ENCODE results near the gene TNP2. TPM values are rescaled to one million over a fixed set of nuclear protein-coding genes. Genes with fewer than 3 reads are reported as not detected.

The TNP2 gene
- total RNA-seq, 1 donor: not detected

DNA sequence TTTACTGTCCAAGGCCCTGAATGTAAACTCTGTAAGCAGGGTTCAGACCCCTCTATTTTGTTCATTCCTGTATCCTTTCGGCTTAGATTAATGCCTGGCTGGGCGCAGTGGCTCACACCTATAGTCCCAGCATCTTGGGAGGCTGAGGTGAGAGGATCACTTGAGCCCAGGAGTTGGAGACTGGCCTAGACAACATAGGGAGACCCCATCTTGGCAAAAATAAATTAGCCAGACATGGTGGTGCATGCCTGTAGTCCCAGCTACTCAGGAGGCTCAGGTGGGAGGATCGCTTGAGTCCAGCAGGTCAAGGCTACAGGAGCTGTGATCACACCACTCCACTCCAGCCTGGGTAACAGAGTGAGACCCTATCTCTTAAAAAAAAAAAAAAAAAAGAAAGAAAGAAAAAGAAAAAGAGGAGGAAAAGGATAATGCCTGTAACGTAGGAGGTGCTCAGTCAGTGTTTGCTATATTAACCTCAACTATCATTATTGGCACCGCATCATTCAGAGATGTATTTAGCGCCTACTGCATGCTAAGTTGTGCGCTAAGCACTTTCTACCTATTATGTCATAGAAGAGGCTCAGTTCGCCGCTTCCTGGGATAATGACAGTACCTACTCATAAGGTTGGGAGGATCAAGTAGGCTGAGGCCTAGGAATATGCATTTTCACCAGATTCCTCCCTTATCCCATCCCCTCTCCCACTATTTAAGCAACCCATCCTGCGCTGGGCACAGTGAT lies 18.2 kb downstream of the TNP2 start:
- no peak overlapping the region for H3K4me3 ChIP-seq (ENCODE audit: low read depth, low read length)
- TF ChIP-seq, protein P1, sequence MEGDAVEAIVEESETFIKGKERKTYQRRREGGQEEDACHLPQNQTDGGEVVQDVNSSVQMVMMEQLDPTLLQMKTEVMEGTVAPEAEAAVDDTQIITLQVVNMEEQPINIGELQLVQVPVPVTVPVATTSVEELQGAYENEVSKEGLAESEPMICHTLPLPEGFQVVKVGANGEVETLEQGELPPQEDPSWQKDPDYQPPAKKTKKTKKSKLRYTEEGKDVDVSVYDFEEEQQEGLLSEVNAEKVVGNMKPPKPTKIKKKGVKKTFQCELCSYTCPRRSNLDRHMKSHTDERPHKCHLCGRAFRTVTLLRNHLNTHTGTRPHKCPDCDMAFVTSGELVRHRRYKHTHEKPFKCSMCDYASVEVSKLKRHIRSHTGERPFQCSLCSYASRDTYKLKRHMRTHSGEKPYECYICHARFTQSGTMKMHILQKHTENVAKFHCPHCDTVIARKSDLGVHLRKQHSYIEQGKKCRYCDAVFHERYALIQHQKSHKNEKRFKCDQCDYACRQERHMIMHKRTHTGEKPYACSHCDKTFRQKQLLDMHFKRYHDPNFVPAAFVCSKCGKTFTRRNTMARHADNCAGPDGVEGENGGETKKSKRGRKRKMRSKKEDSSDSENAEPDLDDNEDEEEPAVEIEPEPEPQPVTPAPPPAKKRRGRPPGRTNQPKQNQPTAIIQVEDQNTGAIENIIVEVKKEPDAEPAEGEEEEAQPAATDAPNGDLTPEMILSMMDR (IDR thresholded peaks at IDR 0.05; ENCODE audit: insufficient read depth, low read length): no peak
- no peak for DNase-seq (ENCODE audit: low read depth)

DNA sequence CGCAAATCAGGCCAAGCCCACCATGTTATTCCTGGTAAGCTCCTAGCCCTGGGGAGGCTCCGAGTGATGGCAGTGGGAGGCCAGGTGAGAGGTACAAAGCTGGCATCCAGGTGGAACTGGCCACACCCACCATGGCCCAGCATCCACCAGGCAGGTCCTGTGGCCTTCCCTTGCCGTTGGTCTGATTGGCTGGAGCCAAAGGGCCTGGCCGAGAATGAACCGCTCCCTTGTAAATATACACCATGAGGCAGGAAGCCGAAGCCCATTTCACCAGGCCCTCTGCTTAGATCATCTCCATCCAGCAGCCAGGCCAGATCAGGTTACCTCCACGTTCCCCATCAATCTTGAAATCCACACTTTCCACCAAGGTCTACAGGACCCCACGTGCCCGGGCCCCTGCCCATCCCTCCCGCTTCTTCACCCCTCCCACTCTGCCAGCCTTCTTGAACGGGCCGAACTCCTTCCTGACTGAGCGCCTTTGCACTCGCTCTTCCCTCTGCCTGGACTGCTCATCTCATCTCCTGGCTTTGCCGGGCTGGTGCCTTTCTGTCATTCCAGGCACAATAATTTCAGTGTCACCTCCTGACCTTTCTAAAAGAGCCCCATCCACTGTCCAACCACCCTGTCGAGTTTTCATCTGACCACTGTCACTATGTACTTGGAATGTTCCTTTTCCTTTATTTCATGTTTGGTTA lies 18.9 kb downstream of the TNP2 start:
- TF ChIP-seq, protein P1 (IDR thresholded peaks at IDR 0.05; ENCODE audit: insufficient read depth, low read length): no peak
- no peak overlapping the region for H3K4me3 ChIP-seq (ENCODE audit: low read depth, low read length)
- no peak for DNase-seq (ENCODE audit: low read depth)

DNA sequence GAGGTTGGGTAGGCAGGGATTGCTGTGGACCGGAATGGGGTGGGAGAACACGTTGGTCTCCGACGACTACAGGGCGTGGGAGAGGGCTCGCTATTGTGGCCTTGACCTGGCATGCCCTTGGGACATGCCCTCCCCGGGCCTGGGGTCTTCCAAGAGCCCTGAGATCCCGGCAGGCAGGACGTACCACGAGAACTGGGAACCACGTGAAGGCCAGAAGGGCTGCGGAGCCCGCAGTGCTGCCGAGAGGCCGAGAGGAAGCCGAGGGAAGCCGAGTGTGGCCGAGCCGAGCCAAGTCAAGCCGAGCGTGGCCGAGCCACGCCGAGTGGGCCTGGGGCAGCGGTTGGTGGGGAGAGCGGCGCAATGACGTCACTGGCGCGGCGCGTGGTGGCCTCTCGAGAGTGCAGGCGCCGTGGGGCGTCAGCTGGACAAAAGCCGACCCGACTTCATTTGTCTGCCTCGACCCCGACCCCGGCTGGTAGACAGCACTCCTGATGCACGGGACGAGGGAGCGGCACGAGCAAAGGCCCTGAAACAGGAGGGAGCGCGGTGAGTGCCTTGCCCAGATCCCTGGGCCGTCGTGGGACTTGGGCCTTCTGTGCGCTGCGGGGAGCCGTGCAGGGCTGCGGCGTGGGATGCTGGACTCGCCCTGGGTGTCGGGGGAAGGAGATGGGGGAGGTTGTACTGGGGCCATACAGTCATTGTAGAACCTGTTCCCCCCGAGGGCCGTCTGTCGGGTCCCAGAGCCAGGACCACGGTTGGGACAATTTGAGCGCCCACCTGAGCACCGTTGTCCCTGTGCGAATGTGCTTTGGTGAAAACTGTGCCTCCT lies 19.7 kb downstream of the TNP2 start:
- DNase-seq (ENCODE audit: low read depth): no peak
- no peak overlapping the region for H3K4me3 ChIP-seq (ENCODE audit: low read depth, low read length)
- TF ChIP-seq, protein P1 (IDR thresholded peaks at IDR 0.05; ENCODE audit: insufficient read depth, low read length): no peak

DNA sequence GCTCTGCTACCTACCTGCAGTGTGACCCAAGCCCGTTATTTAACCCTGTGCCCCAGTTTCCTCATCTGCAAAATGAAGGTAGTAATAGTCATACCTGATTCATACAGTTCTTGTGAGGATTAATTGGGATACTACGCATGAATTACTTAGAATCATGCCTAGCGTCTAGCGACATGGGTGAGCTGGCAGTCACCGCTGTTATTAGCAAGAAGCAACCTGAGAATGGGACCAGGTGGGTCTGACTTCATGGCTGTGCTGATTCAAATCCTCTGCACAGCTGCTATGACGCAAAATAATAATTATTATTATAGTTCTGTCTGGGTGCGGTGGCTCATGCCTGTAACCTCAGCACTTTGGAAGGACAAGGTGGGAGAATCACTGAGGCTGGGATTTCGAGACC lies 21.0 kb downstream of the TNP2 start:
- TF ChIP-seq, protein P1 (IDR thresholded peaks at IDR 0.05; ENCODE audit: insufficient read depth, low read length): no peak
- no peak overlapping the region for H3K4me3 ChIP-seq (ENCODE audit: low read depth, low read length)
- no peak for DNase-seq (ENCODE audit: low read depth)

DNA sequence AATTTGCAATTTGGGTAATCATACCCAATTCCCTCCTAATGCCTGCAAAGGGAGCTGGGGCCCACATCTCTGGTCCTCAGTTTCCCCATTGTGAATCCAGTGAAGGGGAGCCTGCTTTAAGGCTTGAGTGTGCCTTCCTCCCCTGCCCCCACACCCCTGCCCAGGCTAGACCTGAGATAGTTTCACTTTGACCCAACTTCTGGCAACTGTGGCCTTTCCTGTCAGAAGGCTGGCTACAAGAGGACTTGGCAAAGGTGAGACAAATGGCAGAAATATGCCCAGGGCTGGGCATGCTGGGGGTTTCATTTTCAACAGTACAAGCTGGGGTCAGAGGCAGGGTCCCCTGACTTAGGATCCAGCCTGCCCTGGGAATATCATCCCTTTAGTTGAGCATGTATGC lies 23.1 kb downstream of the TNP2 start:
- no peak overlapping the region for H3K4me3 ChIP-seq (ENCODE audit: low read depth, low read length)
- TF ChIP-seq, protein P1 (IDR thresholded peaks at IDR 0.05; ENCODE audit: insufficient read depth, low read length): no peak
- DNase-seq (ENCODE audit: low read depth): no peak

DNA sequence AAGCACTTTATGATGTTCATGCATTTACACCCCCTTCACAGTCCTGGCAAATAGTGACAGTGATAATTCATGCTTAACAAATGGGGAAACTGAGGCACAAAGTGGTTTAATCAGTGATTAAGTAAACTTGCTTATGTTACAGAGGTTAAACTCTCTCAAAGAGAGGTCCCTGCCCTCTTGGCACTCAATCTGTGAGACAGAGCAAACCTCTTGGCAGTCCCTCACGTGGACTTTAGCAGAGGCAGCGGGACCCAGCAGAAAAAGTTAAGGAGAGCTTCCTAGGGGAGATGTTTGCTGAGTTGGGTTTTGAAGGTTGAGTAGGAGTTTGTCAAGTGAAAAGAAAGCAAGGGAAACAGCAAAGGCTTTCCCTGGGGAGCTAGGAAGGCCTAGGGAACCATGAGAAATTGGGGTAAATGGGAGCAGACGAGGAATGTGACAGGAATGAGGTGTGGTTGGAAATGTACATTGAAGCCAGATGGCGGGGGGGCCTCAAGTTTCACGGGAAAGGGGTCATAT lies 23.8 kb downstream of the TNP2 start:
- H3K4me3 ChIP-seq (ENCODE audit: low read depth, low read length): no peak overlapping the region
- TF ChIP-seq, protein P1 (IDR thresholded peaks at IDR 0.05; ENCODE audit: insufficient read depth, low read length): no peak
- no peak for DNase-seq (ENCODE audit: low read depth)
